IPS DF 19.7 (cell line): ENCODE measurements around the gene NDUFV1.
"Not testable (repeated sequence)": the region's sequence is repeated elsewhere in the genome, so short reads cannot be mapped to it uniquely, and the experiment has no call there.

Experiments used
- DNase-seq: peaks from one replicate; pipeline ENCODE4 v3.0.0-alpha.2; 2013; ENCODE audit warnings: low read depth, low spot score

NDUFV1 gene

DNA sequence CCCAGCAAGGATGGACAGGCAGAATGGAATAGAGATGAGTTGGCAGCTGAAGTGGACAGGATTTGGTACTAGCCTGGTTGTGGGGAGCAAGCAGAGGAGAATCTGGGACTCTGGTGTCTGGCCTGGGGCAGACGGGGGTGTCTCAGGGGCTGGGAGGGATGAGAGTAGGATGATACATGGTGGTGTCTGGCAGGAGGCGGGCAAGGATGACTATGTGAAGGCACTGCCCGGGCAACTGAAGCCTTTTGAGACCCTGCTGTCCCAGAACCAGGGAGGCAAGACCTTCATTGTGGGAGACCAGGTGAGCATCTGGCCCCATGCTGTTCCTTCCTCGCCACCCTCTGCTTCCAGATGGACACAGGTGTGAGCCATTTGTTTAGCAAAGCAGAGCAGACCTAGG is 20.8 kb upstream of the NDUFV1 start:
- no peak for DNase-seq

DNA sequence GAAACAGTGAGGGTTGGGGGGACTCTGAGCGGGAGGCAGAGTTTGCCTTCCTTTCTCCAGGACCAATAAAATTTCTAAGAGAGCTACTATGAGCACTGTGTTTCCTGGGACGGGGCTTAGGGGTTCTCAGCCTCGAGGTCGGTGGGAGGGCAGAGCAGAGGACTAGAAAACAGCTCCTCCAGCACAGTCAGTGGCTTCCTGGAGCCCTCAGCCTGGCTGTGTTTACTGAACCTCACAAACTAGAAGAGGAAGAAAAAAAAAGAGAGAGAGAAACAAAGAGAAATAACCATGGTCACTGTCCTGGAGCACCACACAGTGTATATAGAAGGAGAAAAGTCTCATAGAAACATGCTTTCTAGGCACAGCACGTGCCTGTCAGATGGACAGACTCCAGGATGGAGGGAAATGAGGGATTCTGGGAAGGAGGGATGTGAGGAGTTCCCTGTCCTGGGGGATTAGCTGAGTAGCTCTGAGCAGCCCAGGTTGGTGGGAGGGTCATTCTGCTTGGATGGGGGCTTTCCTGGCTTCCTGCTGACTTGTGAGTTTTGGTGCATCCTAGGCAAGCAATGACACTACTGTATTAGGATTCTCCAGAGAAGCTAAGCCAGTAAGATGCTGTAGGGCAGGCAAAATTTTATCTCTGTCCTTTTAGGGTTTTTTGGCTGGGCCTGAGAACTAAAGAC is 20.0 kb upstream of the NDUFV1 start:
- DNase-seq = no peak

DNA sequence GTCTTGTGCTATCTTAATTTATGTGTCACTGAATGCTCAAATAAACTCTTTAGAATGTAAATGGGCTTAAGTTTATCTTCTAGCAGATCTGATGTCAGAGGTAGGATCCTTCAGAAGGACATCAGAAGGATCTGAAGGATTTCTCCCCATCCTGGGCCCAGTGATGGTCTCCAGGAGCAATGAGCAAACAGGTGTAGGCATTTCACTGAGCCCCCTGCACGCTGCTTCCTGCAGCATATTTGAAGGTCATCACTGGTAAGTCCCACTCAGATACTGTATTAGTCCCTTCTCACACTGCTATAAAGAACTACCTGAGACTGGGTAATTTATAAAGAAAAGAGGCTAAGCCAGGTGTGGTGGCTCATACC is 18.6 kb upstream of the NDUFV1 start:
- DNase-seq = no peak

DNA sequence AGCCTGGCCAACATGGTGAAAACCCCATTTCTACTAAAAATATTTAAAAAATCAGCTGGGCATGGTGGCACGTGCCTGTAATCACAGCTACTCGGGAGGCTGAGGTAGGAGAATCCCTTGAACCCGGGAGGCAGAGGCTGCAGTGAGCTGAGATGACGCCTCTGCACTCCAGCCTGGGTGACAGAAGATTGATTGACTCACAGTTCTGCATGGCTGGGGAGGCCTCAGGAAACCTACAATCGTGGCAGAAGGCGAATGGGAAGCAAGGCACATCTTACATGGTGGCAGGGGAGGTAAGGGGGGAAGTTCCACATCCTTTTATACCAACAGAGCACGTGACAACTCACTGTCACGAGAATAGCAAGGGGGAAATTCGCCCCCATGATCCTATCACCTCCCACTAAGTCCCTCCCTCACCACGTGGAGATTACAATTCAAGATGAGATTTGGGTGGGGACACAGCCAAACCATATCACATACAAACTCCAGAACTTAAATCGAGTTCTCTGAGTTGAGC is 17.8 kb upstream of the NDUFV1 start:
- not testable (repeated sequence) for DNase-seq

DNA sequence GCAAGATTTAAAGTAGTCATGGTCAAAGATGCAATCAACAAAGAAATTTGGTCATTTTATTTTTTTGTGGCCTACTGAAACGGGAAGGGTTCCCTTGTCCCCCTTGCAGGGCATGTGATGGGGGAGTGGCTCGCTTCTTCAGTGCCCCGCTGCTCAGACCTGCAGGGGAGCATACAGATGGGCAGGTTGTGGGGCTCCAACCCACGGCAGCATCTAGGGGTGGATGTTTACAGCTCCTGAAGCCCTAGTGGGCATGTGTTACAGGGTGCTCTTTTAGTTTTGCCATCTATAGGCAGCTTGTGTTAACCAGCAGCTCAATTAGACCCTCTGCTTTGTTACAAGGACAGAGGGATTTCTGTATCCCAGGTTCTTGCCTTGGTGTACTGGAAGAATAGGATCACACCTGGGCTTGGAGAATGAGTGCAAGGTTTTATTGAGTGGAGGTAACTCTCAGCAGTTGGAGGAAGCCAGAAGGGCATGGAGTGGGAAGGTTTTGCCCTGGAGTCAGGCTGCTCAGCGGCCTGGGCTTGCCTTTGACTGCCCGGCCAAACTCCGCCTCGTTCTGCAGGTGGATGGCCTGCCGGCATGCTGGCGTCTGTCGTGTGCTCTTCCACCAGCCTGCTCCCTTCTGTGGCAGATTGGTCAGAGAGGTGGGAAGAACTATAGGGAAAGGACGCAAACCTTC is 13.7 kb upstream of the NDUFV1 start:
- no peak for DNase-seq

DNA sequence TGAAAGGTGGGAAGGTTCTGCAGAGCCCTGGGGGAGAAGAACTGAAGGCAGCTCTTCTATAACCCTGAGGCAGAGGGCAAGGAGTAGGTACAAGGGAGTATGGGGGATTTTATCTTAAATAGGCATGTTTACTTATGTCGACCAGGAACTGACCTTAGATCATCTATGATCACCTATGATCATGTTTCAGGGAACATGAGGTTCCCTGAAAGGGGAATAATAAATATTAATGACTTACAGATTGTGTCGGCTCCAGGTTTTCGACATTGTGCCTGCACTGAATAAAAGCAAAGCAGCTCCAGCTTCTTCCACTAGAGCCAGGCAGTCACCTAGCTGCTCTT is 13.2 kb upstream of the NDUFV1 start:
- DNase-seq = no peak

DNA sequence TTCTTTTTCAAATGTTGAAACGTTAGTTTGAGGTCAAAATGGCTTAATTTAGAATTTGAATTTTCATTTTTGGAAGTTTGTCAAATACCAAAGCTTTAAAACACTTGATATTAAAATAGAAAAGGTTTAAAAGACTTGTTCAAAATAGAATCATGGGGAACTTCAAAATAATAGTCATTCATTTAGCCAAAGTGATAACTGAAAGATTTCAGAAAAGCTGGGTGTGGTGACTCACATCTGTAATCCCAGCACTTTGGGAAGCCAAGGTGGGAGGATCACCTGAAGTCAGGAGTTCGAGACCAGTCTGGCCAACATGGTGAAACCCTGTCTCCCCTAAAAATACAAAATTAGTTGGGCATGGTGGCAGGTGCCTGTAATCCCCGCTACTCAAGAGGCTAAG is 12.3 kb upstream of the NDUFV1 start:
- DNase-seq = no peak

DNA sequence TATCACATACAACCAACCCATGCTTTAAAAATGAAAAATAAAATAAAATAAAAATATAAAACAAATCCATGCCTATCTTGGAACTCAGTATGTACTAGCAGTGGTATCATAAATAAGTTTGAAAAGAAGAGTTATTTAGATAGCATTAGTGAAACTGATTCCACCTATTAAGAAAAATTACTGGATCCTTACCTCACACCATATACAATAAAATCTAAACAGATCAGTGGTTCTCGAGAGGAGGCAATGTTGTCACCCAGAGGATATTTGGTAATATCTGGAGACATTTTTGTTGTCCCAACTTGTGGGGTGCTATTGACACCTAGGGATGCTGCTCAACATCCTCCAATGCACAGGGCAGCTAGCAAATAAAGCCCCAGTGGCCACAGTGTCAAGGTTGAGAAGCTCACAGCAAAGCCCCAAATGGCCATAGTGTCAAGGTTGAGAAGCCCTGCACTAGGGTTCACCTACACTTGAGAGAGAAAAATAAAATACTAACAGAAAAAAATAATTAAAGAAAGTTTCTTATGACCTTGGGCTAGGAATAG is 9.9 kb upstream of the NDUFV1 start:
- no peak for DNase-seq

DNA sequence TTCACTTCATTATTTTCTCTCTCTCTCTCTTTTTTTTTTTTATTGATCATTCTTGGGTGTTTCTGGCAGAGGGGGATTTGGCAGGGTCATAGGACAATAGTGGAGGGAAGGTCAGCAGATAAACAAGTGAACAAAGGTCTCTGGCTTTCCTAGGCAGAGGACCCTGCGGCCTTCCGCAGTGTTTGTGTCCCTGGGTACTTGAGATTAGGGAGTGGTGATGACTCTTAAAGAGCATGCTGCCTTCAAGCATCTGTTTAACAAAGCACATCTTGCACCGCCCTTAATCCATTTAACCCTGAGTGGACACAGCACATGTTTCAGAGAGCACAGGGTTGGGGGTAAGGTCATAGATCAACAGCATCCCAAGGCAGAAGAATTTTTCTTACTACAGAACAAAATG is 9.3 kb upstream of the NDUFV1 start:
- not testable (repeated sequence) for DNase-seq

DNA sequence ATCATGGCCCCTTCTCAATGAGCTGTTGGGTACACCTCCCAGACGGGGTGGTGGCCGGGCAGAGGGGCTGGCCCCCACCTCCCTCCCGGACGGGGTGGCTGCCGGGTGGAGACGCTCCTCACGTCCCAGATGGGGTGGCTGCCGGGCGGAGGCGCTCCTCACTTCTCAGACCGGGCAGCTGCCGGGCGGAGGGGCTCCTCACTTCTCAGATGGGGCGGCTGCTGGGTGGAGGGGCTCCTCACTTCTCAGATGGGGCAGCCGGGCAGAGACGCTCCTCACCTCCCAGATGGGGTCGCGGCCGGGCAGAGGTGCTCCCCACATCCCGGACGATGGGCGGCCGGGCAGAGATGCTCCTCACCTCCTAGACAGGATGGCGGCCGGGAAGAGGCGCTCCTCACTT is 8.8 kb upstream of the NDUFV1 start:
- DNase-seq = not testable (repeated sequence)

DNA sequence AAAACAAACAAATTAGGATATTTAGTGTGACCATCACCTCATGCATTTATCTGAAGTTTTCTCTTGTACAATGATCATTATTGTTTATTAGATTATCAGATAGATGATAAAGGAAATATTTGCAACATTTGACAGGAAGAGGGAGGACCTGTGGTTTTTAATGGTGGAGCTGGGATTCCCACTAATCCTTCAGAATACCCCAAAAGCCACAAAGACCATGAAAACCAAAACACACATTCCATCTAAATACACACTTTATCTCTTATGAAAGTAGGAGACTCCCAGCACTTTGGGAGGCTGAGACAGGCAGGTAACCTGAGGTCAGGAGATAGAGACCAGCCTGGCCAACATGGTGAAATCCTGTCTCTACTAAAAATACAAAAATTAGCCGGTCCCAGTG is 7.6 kb upstream of the NDUFV1 start:
- no peak for DNase-seq

DNA sequence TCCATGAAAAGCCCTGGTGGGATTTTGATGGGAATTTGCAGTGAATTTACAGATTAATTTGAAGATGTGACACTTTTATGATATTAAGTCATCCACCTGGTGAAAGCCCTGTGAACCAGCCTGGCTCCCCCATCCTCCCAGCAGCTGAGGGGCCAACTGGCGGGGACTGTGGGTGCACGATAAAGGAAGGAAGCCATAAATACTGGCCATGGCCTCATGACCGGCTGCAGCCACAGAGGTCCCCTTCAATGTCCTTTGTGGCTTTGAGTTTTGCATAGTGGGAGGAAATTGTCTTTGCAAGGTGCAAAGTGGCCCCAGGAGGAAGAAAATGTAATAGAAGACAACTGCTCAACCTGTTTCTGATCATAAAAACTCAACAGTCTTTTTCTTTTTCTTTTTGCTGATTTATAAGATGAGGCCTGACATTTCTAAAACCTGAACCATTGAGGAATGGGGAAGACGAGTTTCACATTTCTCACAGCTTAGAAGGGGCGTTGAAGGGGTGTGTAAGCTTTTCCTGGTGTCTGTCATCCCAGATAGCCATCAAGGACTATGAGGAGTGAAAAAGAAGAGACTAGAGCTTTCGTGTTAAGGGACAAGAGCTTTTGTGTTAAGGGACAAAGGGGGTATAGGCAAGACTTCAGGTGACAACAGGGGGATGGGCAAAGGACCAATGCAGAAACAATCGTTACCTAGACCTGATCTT is 6.3 kb upstream of the NDUFV1 start:
- DNase-seq = no peak

DNA sequence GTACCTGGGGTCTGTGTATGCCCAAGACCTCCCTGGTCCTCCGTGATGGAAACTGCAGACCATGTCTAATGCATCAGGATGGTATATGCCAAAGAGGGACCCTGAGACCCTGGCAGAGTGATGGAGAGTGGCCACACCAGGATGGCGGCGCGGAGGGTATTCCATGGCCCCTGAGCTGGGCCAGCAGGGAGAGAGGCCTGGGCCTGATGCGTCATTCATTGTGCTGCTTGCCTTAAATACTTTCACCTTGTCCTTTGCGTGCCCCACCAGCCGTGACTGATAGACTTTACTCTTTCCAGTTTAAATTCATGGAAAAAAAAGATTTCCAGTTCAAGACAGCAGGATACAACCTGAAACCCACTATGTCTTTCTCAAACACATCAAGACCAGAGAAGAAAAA is 5.6 kb upstream of the NDUFV1 start:
- no peak for DNase-seq

DNA sequence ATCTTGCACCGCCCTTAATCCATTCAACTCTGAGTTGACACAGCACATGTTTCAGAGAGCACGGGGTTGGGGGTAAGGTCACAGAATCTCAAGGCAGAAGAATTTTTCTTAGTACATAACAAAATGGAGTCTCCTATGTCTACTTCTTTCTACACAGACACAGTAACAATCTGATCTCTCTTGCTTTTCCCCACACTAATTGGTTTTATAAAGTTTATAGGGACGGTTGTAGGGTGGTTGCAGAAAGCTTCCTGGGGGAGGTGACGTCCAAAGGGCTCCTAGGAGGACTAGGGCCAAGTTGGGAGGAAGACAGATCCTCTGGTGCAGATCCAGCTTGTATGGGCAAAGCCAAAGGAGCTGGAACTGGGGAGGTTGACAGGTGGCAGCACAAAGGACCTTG is 2.6 kb upstream of the NDUFV1 start:
- not testable (repeated sequence) for DNase-seq

DNA sequence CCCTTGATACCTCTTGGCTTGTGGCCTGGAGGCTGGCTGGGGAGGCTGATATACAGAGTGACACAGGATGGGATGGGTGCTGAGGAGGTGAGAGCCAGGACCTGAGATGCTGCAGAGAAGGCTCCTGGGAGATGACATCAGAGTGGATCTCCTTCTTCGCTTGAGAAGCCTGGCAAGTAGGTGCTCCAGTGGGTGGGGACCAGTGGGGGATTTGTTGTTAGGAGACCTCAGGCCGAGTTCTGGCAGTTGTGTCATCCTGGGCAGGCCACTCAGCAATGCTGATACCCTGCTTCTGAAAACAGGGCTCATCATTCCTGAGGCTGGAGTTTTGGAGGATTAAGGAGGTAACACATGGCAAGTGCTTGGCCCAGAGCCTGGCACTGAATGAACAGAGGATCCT is 1.9 kb upstream of the NDUFV1 start:
- no peak for DNase-seq

DNA sequence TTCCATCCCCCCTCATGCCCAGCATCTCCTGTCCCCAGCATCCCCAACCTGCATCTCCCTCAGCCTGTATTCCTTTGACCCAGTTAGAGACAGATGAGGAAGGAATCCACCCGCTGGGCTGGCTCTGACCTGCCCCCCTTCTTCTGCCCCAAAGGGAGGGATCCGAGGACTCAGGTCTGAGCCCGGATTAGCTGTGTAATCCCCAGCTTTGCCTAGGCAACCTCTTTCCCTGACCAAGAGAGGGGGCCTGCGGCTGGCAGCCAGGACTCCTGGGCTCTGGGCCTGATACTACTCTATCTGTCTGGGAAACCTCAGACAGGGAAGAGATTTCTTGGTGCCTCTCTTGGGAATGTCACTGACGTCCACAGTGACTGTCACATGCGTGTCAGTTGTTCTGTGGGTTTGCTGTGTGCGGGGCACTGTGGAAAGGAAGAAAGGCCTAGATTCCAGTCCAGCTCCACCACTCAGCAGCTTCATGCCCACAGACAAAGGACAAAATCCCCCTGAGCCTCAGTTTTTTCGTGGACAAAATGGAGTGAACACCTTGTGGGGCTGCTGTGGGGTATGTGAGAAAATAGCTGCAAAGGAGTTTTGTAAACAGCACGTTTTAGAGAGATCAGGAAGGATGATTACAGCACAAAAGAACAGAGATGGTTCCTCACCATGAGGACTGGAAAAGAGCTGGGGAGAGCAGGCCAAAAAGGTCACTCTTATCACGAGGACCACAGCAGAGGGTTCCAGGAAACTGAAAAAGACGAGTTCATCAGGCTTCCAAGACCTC is 1.3 kb upstream of the NDUFV1 start:
- no peak for DNase-seq

DNA sequence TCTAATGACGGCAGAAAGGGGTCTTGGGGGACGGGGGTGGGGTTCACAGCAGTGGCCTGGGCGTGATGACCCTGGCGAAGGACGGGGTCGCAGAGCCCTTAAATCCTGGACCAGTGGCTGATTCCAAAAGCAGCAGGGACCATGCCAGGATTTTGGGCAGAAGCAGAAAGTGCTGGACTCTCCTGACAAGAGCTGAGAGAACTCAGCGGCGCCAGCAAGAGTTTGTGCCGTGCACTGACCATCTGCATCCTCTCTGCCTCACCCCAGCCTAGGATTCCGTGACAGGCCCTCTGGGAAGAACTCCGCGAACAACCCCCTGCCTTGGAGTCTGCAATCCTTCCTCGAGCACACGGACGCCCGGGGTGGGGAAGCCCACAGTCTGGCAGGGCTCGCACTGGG is 644 bp upstream of the NDUFV1 start:
- DNase-seq = no peak

DNA sequence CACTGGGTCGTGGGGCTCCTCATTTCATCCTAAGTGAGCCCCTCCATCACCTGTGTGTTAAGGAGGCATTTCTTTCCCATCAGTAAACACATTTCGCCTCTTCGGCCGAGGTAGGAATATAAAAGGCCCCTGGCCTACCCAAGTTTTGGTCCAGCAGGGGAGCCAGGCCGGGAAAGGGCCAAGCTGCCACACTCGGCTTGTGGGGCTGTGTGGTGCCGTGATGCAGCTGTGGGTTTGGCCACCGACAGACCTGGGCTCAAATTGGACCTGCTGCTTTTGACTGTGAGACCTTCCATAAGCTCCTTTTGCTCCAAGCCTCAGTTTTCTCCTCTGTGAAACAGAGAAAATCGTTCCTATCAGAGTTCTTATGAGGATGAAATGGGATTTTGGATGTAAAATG is 771 bp downstream of the NDUFV1 start:
- DNase-seq = no peak

DNA sequence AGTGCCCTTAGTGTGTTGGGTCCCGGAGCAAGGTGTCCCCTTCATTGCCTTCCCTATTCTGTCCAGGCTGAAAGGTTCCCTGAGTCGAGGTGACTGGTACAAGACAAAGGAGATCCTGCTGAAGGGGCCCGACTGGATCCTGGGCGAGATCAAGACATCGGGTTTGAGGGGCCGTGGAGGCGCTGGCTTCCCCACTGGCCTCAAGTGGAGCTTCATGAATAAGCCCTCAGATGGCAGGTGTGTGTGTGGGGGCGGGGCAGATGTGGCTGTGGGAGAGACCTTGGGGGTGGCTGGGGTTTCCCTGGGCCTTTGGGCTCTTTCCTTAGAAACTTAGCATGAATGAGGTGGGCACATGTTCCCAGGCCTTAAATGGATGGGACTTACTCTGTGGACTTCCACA is 1.8 kb downstream of the NDUFV1 start:
- DNase-seq = no peak

DNA sequence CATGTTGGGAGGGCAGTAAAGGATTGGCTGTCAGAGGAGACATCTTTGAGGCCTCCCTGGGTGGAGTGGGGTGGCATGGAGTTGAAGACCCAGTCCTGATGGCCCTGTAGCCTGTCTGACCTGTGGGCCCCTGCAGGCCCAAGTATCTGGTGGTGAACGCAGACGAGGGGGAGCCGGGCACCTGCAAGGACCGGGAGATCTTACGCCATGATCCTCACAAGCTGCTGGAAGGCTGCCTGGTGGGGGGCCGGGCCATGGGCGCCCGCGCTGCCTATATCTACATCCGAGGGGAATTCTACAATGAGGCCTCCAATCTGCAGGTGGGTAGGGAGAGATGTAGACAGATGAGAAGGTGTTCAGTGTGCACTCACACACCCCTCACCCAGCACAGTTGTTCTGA is 2.6 kb downstream of the NDUFV1 start:
- no peak for DNase-seq

DNA sequence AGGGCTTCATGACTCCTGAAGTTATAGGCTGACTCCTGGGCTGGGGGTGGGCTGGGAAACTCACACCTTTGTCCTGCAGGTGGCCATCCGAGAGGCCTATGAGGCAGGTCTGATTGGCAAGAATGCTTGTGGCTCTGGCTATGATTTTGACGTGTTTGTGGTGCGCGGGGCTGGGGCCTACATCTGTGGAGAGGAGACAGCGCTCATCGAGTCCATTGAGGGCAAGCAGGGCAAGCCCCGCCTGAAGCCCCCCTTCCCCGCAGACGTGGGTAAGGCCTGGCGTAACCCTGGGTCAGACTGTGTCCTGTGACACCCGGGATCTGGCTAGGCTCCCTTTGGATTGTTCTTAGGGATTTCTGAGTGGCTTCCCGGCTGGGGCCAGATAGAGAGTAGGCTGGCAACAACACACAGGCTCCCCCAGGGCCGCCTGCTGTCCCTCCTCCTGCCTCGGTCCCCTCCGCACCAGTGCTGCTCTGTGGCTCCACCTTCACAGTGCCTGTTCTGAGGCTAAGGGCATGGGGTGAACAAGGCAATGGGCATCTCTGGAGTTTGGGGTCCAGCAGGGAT is 3.6 kb downstream of the NDUFV1 start:
- DNase-seq = no peak

DNA sequence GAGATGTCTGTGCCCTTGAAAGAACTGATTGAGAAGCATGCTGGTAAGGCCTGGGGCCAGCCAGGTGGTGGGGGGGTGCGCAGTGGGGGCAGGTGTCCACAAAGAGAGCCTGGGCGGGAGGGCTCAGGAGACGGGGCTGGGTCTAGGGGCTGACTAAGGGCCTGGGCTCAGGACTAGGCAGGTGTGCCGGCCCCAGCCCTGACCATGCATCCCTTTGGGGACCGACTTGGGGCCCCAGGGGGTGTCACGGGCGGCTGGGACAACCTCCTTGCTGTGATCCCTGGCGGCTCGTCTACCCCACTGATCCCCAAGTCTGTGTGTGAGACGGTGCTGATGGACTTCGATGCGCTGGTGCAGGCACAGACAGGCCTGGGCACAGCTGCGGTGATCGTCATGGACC is 4.4 kb downstream of the NDUFV1 start:
- DNase-seq = no peak
